GM18951 (cell line): ENCODE measurements around the gene IL3RA.
"Not testable (repeated sequence)": the region's sequence is repeated elsewhere in the genome, so short reads cannot be mapped to it uniquely, and the experiment has no call there.

ENCODE experiments used
- POLR2A ChIP-seq: IDR thresholded peaks from 4 replicates; pipeline ENCODE4 v1.6.1; 2011; ENCODE audit warnings: mild to moderate bottlenecking; ENCODE audit not compliant: insufficient read length, insufficient read depth; ENCODE audit errors: extremely low read depth
- in situ Hi-C: fragments of 300-500 bp; cut with MboI; formaldehyde crosslinking; loops from one replicate; pipeline ENCODE4 v1.12.0; 2022; ENCODE audit warnings: low sequenced_read_pairs, mixed read lengths, inconsistent platforms; ENCODE audit not compliant: unreplicated experiment

The IL3RA gene

GRCh38 chrX:1393871-1394615 is 57.5 kb downstream of the IL3RA start:
- in situ Hi-C loops = no loop called here
- no peak for TF ChIP-seq POLR2A

DNA sequence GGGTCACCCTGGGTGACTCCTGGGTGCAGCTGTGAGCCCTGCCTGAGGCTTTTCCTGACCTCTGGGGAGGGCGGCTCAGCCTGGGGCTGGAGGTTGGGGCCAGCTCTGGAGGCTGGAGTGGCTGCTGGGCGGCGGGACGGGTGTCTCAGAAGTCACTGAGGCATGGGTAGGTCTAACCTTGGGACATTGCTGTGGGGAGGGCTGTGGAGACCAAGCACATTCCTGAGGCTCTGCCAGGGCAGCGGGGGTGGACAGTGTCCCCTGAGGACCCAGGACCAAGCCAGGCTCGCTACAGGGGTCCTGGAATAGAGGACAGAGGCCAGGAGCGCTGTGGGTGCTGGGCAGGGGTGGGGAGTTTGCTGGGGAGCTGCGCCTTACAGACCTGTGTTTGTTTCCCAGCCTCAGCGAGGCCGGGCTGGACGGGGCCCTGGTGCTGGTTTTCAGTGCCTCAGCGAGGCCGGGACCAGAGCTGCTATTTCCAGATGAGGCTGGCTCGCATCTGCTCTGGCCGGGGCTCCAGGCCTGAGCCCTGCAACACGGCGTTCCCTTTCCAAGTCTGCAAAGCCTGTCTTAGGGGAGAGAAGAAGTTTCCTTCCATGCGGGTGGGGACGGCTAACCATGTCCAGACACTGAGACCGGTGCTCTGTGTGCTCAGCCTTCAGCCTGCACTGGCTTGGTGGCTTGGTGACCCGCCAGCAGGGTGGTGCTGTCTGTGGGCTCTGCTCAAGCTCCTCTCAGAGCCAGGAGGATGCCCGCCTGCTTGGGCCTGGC is 58.3 kb downstream of the IL3RA start:
- no peak for TF ChIP-seq POLR2A
- in situ Hi-C loops = no loop called here

DNA sequence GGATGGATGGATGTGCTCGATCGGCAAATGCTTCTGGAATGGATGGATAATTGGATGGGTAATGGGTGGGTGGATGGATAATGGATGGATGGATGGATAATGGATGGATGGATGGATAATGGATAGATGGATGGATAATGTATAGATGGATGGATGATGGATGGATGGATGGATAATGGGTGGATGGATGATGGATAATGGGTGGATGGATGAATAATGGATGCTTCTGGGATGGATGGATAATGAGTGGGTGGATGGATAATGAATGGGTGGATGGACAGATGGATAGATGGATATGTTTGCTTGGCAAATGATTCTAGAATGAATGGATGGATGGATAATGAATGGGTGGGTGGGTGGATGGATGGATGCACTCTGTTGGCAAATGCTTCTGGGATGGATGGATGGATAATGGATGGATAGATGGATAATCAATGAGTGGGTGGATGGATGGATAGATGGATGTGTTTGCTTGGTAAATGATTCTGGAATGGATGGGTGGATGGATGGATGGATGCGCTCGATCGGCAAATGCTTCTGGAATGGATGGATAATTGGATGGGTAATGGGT is 59.1 kb downstream of the IL3RA start:
- TF ChIP-seq POLR2A = no peak

DNA sequence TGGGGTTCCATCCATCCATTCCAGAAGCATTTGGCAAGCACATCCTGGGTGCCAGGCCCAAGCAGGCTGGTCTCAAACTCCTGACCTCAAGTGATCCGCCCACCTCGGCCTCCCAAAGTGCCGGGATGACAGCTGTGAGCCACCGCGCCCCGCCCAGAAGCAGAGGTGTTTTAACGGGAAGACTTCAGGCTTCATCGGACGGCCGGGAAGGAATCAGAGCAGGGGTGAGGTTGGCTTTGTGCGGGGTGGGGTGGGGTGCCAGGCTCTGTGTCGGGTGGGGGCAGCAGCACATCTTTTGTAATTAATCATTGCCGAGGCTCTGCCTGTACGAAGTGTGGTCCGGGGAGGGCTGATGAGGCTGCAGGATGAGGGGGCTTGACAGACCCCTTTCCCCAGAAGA is 60.4 kb downstream of the IL3RA start:
- no peak for TF ChIP-seq POLR2A
- in situ Hi-C loops = no loop called here

More for the DNA sequence above, 59.1 kb downstream of the IL3RA start:
- in situ Hi-C loops = no loop called here

DNA sequence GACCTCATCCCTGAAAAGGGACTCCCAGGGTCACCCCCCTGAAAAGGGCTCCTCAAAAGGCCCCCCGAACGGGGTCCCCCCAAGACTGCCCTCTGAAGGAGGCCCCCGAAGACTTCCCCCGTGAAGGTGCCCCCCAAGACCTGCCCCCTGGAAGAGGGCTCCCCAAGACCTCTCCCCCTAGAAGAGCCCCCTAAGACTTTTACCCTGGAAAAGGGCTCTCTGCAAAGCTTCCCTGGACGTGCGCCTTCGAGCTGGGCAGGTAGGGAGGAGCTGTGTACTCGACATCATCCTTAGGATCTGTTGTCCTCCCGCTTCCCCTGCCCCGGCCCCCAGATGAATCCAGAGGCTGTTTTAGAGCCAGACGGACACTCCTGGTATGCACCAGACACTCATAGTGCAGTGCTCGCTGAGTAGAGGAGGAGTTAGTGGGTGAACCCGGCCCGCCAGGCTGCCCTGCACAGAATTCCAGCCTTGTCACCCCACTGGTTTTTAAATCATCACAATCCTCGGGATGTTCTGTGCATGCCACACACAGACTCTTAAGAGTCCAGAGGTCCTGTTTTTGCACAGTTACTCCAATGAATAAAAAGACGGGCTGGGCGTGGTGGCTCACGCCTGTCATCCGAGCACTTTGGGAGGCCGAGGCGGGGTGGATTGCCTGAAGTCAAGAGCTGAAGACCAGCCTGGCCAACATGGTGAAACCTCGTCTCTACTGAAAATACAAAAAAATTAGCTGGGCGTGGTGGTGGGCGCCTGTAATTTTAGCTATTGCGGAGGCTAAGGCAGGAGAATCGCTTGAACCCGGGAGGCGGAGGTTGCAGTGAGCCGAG is 61.1 kb downstream of the IL3RA start:
- in situ Hi-C loops = no loop called here
- no peak for TF ChIP-seq POLR2A

GRCh38 chrX:1398431-1399340 is 62.1 kb downstream of the IL3RA start:
- TF ChIP-seq POLR2A = no peak
- in situ Hi-C loops = no loop called here

DNA sequence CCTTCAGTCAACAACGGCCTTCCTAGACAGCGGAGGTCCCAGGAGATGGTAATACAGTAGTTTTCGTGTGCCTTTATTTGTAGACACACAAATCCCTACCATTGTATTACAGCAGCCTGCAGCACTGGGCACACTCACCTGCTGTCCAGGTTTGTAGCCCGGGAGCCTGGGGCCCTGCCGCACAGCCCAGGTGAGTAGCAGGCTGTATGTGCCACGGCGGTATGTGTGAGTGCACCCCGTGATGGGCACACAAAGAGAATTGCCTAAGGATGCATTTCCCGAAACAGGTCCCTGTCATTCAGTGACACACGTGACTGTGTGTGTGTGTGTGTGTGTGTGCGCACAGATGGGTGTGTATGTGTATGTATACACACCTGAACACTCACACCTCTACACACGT is 63.5 kb downstream of the IL3RA start:
- in situ Hi-C loops = no loop called here
- peak; percentile 17 for TF ChIP-seq POLR2A

DNA sequence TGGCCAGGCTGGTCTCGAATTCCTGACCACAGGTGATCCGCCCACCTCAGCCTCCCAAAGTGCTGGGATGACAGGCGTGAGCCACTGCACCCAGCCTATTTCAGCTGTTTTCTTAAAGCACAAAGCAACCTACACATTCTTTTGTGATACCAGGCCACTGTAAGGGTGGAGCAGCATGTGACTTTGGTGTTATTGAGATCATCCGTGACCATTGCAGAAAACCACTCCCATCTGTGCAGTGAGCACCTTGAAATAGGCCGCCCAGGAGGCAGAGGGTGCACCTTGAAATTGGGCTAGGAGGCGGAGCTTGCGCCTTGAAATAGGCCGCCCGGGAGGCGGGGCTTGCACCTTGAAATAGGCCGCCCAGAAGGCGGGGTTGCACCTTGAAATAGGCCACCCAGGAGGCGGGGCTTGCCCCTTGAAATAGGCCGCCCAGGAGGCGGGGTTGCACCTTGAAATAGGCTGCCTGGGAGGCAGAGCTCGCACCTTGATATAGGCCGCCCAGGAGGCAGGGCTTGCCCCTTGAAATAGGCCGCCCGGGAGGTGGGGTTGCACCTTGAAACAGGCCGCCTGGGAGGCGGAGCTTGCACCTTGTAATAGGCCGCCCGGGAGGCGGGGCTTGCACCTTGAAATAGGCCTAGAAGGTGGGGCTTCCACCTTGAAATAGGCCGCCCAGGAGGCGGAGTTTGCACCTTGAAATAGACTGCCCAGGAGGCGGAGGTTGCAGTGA is 64.3 kb downstream of the IL3RA start:
- in situ Hi-C loops = no loop called here
- TF ChIP-seq POLR2A = no peak

DNA sequence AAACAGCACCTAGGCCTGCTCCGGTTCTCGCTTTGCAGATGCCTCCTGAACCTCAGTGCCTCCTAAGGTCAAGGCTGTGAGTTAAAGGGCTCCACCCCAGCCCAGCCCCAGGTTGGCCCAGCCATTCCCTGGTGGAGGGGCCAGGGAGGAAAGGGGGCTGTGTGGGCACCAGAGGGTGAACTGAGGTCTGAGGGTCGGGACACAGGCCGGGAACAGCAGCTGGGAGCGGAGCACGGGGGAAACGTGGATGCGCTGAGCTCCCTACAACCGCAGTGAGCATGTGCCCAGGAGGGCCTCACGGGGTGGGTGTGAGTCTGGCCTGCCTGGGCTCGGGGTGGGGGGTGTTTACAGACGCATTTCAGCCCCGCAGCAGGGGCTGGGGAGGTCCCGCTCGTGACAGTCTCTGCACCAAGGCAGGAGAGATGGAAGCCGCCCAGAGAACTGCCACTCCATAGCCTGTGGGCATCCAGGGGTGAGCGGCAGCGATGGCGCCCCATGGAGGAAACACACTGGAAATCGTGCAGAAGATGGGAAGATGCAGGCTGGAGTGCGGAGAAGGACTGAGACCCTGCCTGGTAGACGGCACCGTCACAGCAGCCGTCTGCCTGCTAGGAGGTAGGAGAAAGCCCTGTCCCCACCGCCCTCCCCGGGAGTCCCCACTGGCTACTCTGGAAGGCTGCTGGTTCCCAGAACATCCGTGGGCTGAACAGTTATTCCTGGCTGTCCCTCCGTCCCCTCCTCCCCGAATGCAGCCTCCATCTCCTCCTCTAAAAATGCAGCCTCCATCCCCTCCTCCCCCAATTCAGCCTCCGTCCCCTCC is 65.2 kb downstream of the IL3RA start:
- in situ Hi-C loops = no loop called here
- TF ChIP-seq POLR2A = no peak

GRCh38 chrX:1403228-1403627 is 66.6 kb downstream of the IL3RA start:
- no peak for TF ChIP-seq POLR2A
- in situ Hi-C loops = no loop called here

GRCh38 chrX:1403867-1404266 is 67.3 kb downstream of the IL3RA start:
- in situ Hi-C loops = not testable (repeated sequence)

GRCh38 chrX:1405769-1406168 is 69.2 kb downstream of the IL3RA start:
- in situ Hi-C loops = not testable (repeated sequence)
